ENCODE measurements around the gene IMPA2. TPM values are rescaled to one million over a fixed set of nuclear protein-coding genes. Genes with fewer than 3 reads are reported as not detected.

The IMPA2 gene
- total RNA-seq: 15.2 and 17.6 TPM in 2 replicates

GRCh38 chr18:11981192-11981542, at the start of gene IMPA2:
IMPA2 (plus strand) TSS chr18:11981507; CDS start chr18:11981670, 163 bp downstream.

Other genes with a start within 250 kb of the IMPA2 start
- gene CHMP1B, start 130.1 kb upstream of the IMPA2 start, total RNA-seq: 63.9 and 66.9 TPM in 2 replicates
- 34.0 and 38.2 TPM in 2 replicates for gene MPPE1, start 73.2 kb upstream of the IMPA2 start, total RNA-seq
- not detected in 2 replicates for gene ANKRD62, start 112.3 kb downstream of the IMPA2 start, total RNA-seq